DOHH2 (cell line): ENCODE measurements around the gene LRRFIP2.

ENCODE experiments used
- H3F3A ChIP-seq: fragments of 200-600 bp; sonication (generic), shearing (Covaris generic); 2 replicates; pipeline ENCODE4 v1.6.0; 2016; ENCODE audit warnings: antibody characterized with exemption, mild to moderate bottlenecking; ENCODE audit not compliant: control insufficient read depth, insufficient read depth
- H3K27ac ChIP-seq: fragments of 200-600 bp; sonication (generic); 2 replicates; pipeline ENCODE4 v1.5.1; 2014; ENCODE audit warnings: low read depth, mild to moderate bottlenecking, low read length, moderate library complexity
- H3K27me3 ChIP-seq: fragments of 200-600 bp; sonication (generic); 2 replicates; pipeline ENCODE4 v1.6.1; 2014; ENCODE audit warnings: mild to moderate bottlenecking, low read length, mixed read lengths; ENCODE audit not compliant: control insufficient read depth
- H3K36me3 ChIP-seq: fragments of 200-600 bp; sonication (generic); 2 replicates; pipeline ENCODE4 v1.6.1; 2014; ENCODE audit warnings: mild to moderate bottlenecking, low read length, moderate library complexity, mixed read lengths; ENCODE audit not compliant: control insufficient read depth
- H3K4me1 ChIP-seq: fragments of 200-600 bp; sonication (generic); 2 replicates; pipeline ENCODE4 v1.6.1; 2014; ENCODE audit warnings: mild to moderate bottlenecking, low read length, mixed read lengths; ENCODE audit not compliant: control insufficient read depth
- H3K4me2 ChIP-seq: fragments of 200-600 bp; sonication (generic); 2 replicates; pipeline ENCODE4 v1.6.0; 2014; ENCODE audit warnings: mild to moderate bottlenecking, low read length, moderate library complexity
- H3K4me3 ChIP-seq: fragments of 200-600 bp; sonication (generic); 2 replicates; pipeline ENCODE4 v1.5.1; 2014; ENCODE audit warnings: mild to moderate bottlenecking, low read length, mixed read lengths
- H3K79me2 ChIP-seq: fragments of 200-600 bp; sonication (generic); 2 replicates; pipeline ENCODE4 v1.6.1; 2014; ENCODE audit warnings: mild to moderate bottlenecking, low read length, mixed read lengths; ENCODE audit not compliant: control insufficient read depth
- H3K9me2 ChIP-seq: fragments of 200-600 bp; sonication (generic); replicated peaks from 2 replicates; pipeline ENCODE4 v1.6.1; 2014; ENCODE audit warnings: mild to moderate bottlenecking, low read length, mixed read lengths; ENCODE audit not compliant: control insufficient read depth
- H3K9me3 ChIP-seq: fragments of 200-600 bp; sonication (generic); 2 replicates; pipeline ENCODE4 v1.6.1; 2014; ENCODE audit warnings: antibody characterized with exemption, low read length, mixed read lengths; ENCODE audit not compliant: control insufficient read depth, insufficient read depth
- H4K20me1 ChIP-seq: fragments of 200-600 bp; sonication (generic); 2 replicates; pipeline ENCODE4 v1.6.0; 2014; ENCODE audit warnings: low read depth, mild to moderate bottlenecking, antibody characterized with exemption, low read length, moderate library complexity; ENCODE audit not compliant: control insufficient read depth, insufficient read depth
- CTCF ChIP-seq: fragments of 200-600 bp; sonication (generic); IDR thresholded peaks from one replicate; pipeline ENCODE4 v1.5.1; 2014; ENCODE audit warnings: antibody characterized with exemption, mild to moderate bottlenecking, low read depth, low read length; ENCODE audit not compliant: poor library complexity, severe bottlenecking
- EZH2phosphoT487 ChIP-seq: fragments of 200-600 bp; sonication (generic); IDR thresholded peaks from 2 replicates; pipeline ENCODE4 v1.6.1; 2017; ENCODE audit warnings: borderline replicate concordance, mild to moderate bottlenecking, antibody characterized with exemption, low read length, moderate library complexity, mixed read lengths

The LRRFIP2 gene

DNA sequence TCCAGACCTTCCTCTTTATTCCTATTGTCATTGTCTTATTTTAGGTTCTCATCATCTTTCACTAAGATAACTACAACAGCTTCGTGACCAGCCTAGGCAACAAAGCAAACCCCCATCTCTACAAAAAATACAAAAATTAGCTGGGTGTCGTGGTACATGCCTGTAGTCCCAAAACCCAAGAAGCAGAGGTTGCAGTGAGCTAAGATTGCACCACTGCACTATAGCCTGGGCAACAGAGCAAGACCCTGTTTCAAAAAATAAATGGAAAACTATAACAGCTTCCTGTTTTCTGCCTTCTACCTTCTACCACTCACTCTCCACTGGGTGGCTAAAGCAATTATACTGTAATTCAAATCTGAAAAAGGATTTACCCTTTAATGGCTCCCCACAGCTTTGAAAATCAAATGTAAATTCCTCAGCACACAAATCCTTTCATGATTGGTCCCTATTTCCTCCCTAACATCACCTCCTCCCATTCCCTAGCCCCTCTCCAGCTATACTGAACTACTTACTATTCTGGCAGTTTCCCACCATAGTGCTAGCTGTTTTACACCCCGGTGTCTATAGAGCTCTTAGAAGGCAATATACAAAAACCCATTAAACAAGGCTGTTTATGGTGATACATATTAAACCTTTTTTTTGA, 33.4 kb downstream of the LRRFIP2 start:
- Histone ChIP-seq H3K9me3 (no peaks in the 10 kb centered on the region), H4K20me1 (no peaks in the 10 kb centered on the region), H3K27ac (no peak overlapping the region), H3K4me1 (no peaks in the 10 kb centered on the region), H3F3A (no peaks in the 10 kb centered on the region), H3K36me3 (peaks cover 7% of the 10 kb centered on the region; the same call in 1 of the 2 replicates), H3K9me2 (no peaks in the 10 kb centered on the region), H3K27me3 (no peaks in the 10 kb centered on the region), H3K4me2 (no peak overlapping the region), H3K4me3 (no peak overlapping the region), H3K79me2 (no peaks in the 10 kb centered on the region)
- TF ChIP-seq CTCF: no peak
- no peak for TF ChIP-seq EZH2phosphoT487

- no peaks in the 10 kb centered on the region for H3K9me3 ChIP-seq
- H3K79me2 ChIP-seq: no peaks in the 10 kb centered on the region
- H3K4me1 ChIP-seq: no peaks in the 10 kb centered on the region
- no peaks in the 10 kb centered on the region for H4K20me1 ChIP-seq
- H3K4me3 ChIP-seq: no peak overlapping the region
- no peak overlapping the region for H3K27ac ChIP-seq
- peaks cover 7% of the 10 kb centered on the region; the same call in 1 of the 2 replicates for H3K36me3 ChIP-seq
- no peak for TF ChIP-seq EZH2phosphoT487
- no peak for TF ChIP-seq CTCF
- no peaks in the 10 kb centered on the region for H3F3A ChIP-seq
- H3K4me2 ChIP-seq: no peak overlapping the region
- H3K27me3 ChIP-seq: no peaks in the 10 kb centered on the region
- H3K9me2 ChIP-seq: no peaks in the 10 kb centered on the region
Observed at GRCh38 chr3:37139567-37140052, 34.8 kb downstream of the LRRFIP2 start.

- Histone ChIP-seq H3K4me2 (no peak overlapping the region), H3K9me3 (no peaks in the 10 kb centered on the region)
Observed at GRCh38 chr3:37138816-37139215, 35.6 kb downstream of the LRRFIP2 start.

More at GRCh38 chr3:37138816-37139215, 35.6 kb downstream of the LRRFIP2 start:
- Histone ChIP-seq H4K20me1 (no peaks in the 10 kb centered on the region), H3K27me3 (no peaks in the 10 kb centered on the region), H3F3A (no peaks in the 10 kb centered on the region), H3K79me2 (no peaks in the 10 kb centered on the region), H3K4me1 (no peaks in the 10 kb centered on the region), H3K36me3 (peaks cover 7% of the 10 kb centered on the region; the same call in 1 of the 2 replicates), H3K27ac (no peak overlapping the region), H3K9me2 (no peaks in the 10 kb centered on the region), H3K4me3 (no peak overlapping the region)
- TF ChIP-seq EZH2phosphoT487 (no peak), CTCF (no peak)
